Kidney (tissue), 14 donors: ENCODE results near the gene TRAPPC6A. TPM values are rescaled to one million over a fixed set of nuclear protein-coding genes. Genes with fewer than 3 reads are reported as not detected.

Experiments
- DNase-seq, 5 donors: peaks; one replicate each; pipeline ENCODE4 v3.0.0-alpha.2; 2013 to 2020
- FAIRE-seq: peaks from 2 replicates; lab custom pipeline; 2012; peaks lifted over from hg19 to GRCh38; lab: Jason Lieb, UNC
- H3K27ac ChIP-seq, 2 donors: one replicate each; pipeline ENCODE4 v1.7.0; 2013; ENCODE audit warnings: low read depth in 2 of 2, low read length in 2 of 2, inconsistent platforms in 1 of 2
- H3K27me3 ChIP-seq: one replicate; pipeline ENCODE4 v1.7.1; 2013; ENCODE audit warnings: low read length, inconsistent platforms; ENCODE audit not compliant: control insufficient read depth, insufficient read depth
- H3K36me3 ChIP-seq, 3 donors: one replicate each; pipeline versions ENCODE4 v1.7.0 to v1.7.1; 2013; ENCODE audit warnings: low read length in 3 of 3, control low read depth in 1 of 3, inconsistent platforms in 1 of 3; ENCODE audit not compliant: insufficient read depth in 3 of 3, control insufficient read depth in 2 of 3
- H3K4me1 ChIP-seq, 3 donors: one replicate each; pipeline versions ENCODE4 v1.7.0 to v1.7.1; 2013; ENCODE audit warnings: low read length in 3 of 3, inconsistent platforms in 1 of 3, low read depth in 1 of 3; ENCODE audit not compliant: control insufficient read depth in 2 of 3, insufficient read depth in 2 of 3
- H3K4me3 ChIP-seq, 3 donors: one replicate each; pipeline versions ENCODE4 v1.7.0 to v1.8.1; 2013; ENCODE audit warnings: low read length in 3 of 3, control low read depth in 1 of 3, inconsistent platforms in 1 of 3
- H3K9ac ChIP-seq, 3 donors: one replicate each; pipeline versions ENCODE4 v1.7.0 to v1.7.1; 2013; ENCODE audit warnings: low read length in 3 of 3, control low read depth in 1 of 3, inconsistent platforms in 1 of 3
- H3K9me3 ChIP-seq, 3 donors: one replicate each; pipeline versions ENCODE4 v1.7.0 to v1.7.1; 2013; ENCODE audit warnings: low read length in 3 of 3, control low read depth in 1 of 3, inconsistent platforms in 1 of 3; ENCODE audit not compliant: control insufficient read depth in 2 of 3, insufficient read depth in 1 of 3
- intact Hi-C: fragments of 100-400 bp; cut with DNase I; formaldehyde crosslinking; loops from one replicate; pipeline ENCODE4 v1.11.1; 2022
- polyA plus RNA-seq: library from polyadenylated mRNA; stranded (reverse); fragments of 350-450 nt; fragmentation: Illumina TruSeq; extraction: RNeasy Lipid Tissue Mini Kit (QIAGEN cat#74804); gene quantifications from one replicate; pipeline ENCODE4 v1.2.3, GENCODE V29; 2014; ENCODE audit warnings: low read depth, low replicate concordance; ENCODE audit not compliant: insufficient read depth
- total RNA-seq: library from RNA; stranded (reverse); fragmentation: NEBNext Ultra II Directional; extraction: Animal tissue kit (Norgen Biotek cat#: 25700); gene quantifications from one replicate; pipeline ENCODE4 v1.2.1, GENCODE V29; 2021
- TF ChIP-seq, protein P1 (sequence below): IDR thresholded peaks from 3 replicates; pipeline ENCODE4 v1.5.1; 2012; ENCODE audit warnings: mild to moderate bottlenecking, moderate library complexity, borderline replicate concordance; ENCODE audit not compliant: insufficient read depth; ENCODE audit errors: extremely low read depth
- donor health status: control.
- donor health status: control.
- donor health status: control.
- donor health status: control.
- donor health status: control.
- donor health status: DM: yes; HTN: yes; CAD: no.
- donor health status: Normal renal cell carcinoma (clear cell type).

The TRAPPC6A gene
- total and polyA plus RNA-seq, 2 donors from 2014 or later = 37.2 to 123 TPM

DNA sequence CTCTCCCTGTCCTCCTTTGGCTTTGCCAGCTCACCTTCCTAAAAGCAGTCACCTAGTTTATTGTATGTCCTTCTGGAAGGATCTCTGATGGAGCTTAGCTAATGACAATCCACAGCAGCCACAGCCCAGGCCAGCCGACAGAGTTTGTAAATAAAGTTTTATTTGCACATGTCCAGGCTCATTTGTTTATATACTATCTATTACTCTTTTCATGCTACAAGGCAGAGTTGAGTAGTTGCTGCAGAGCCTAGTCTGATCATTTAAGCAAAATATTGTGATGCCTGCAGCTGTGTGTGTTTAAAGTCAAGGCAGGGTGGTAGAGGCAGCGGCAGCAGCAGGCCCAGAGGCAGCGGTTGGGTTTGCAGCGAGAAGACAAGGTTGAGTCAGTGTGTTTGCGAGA is 49.9 kb downstream of the TRAPPC6A start:
- DNase-seq (no peak), FAIRE-seq (no peak)
- H3K4me1 ChIP-seq = peaks cover 0 to 15% (median 9%) of the 10 kb centered on the region in 3 donors
- H3K27ac ChIP-seq = no peak overlapping the region
- H3K36me3 ChIP-seq = no peaks in the 10 kb centered on the region
- no peaks in the 10 kb centered on the region for H3K27me3 ChIP-seq
- TF ChIP-seq, protein P1, sequence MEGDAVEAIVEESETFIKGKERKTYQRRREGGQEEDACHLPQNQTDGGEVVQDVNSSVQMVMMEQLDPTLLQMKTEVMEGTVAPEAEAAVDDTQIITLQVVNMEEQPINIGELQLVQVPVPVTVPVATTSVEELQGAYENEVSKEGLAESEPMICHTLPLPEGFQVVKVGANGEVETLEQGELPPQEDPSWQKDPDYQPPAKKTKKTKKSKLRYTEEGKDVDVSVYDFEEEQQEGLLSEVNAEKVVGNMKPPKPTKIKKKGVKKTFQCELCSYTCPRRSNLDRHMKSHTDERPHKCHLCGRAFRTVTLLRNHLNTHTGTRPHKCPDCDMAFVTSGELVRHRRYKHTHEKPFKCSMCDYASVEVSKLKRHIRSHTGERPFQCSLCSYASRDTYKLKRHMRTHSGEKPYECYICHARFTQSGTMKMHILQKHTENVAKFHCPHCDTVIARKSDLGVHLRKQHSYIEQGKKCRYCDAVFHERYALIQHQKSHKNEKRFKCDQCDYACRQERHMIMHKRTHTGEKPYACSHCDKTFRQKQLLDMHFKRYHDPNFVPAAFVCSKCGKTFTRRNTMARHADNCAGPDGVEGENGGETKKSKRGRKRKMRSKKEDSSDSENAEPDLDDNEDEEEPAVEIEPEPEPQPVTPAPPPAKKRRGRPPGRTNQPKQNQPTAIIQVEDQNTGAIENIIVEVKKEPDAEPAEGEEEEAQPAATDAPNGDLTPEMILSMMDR = no peak
- no peak overlapping the region for H3K4me3 ChIP-seq
- intact Hi-C loops = no loop called here
- no peaks in the 10 kb centered on the region for H3K9me3 ChIP-seq
- H3K9ac ChIP-seq = no peak overlapping the region

DNA sequence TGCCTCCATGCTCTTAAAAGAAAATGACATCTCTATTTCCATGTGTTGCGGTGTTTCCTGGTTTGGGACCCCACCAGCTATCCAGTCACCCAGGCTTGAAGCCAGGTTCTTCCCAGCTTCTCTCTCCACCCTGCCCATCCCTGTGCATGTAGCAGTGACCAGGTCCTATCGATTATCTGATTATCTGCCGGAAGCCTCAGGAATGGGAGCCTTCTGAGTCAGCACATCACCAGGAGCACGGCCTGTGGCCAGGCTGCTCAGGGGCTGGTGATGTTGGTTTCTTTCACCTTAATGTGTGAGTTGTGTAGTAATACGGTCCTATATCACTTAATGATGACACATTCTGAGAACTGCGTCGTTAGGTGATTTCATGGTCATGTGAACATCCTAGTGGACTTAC is 51.4 kb downstream of the TRAPPC6A start:
- intact Hi-C loops = no loop called here
- no peak overlapping the region for H3K4me3 ChIP-seq
- peaks cover 0 to 20% (median 13%) of the 10 kb centered on the region in 3 donors for H3K4me1 ChIP-seq
- no peaks in the 10 kb centered on the region for H3K27me3 ChIP-seq
- no peak for DNase-seq
- H3K27ac ChIP-seq = no peak overlapping the region
- H3K9ac ChIP-seq = no peak overlapping the region
- no peak for FAIRE-seq
- H3K36me3 ChIP-seq = no peaks in the 10 kb centered on the region
- TF ChIP-seq, protein P1 = no peak
- H3K9me3 ChIP-seq = no peaks in the 10 kb centered on the region

DNA sequence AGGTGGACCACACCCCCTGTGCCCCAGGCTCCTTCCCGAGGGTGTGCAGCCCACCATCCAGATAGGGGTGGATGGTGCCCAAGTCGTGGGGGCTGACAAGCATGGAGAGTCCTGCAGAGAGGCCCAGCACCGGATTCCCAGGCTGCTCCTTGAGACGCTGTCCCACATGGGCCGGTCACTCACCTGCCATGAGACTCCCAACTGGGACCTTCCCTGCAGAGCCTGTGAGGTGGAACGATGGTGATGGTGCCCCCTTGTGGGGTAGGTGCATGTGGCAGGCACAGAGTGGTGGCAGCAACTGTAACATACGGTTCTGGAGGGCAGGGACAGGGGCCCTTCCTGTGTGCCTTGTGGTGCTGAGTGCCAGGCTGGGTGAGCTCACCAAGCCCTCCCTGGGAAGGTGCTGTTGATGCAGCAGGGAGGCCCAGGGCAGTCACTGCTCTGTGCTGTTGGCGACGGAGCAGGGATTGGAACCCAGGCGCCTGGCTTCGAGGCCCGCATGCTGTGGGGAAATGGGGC is 52.0 kb downstream of the TRAPPC6A start:
- intact Hi-C loops = no loop called here
- Histone ChIP-seq H3K27me3 (no peaks in the 10 kb centered on the region), H3K9me3 (no peaks in the 10 kb centered on the region), H3K27ac (no peak overlapping the region), H3K4me1 (peaks cover 0 to 20% (median 13%) of the 10 kb centered on the region in 3 donors), H3K9ac (no peak overlapping the region), H3K36me3 (no peaks in the 10 kb centered on the region), H3K4me3 (no peak overlapping the region)
- DNase-seq (peak in 4 of 5 donors; percentile 73 to 76 (median 74)), FAIRE-seq (no peak)
- TF ChIP-seq, protein P1 = peak; percentile 60

DNA sequence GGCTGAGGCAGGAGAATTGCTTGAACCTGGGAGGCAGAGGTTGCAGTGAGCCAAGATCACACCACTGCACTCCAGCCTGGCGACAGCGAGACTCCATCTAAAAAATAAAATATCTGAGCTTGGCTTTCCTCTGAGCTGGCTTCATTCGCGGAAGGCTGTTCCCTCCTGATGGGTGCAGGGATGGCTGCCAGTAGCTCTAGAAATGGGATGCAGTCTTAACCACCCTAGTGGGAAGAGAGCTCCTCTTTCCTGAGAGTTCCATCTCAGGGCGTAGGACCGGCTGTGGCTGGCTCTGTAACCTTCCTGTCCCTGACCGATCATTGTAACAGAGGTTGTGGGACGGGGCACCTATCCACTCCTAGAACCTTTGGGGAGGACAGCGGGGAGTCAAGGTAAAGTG is 52.7 kb downstream of the TRAPPC6A start:
- Histone ChIP-seq H3K27me3 (no peaks in the 10 kb centered on the region), H3K9ac (no peak overlapping the region), H3K4me1 (peaks cover 0 to 19% (median 8%) of the 10 kb centered on the region in 3 donors), H3K36me3 (no peaks in the 10 kb centered on the region), H3K9me3 (no peaks in the 10 kb centered on the region), H3K4me3 (no peak overlapping the region), H3K27ac (no peak overlapping the region)
- no peak for FAIRE-seq
- no peak for DNase-seq
- intact Hi-C loops = no loop called here
- TF ChIP-seq, protein P1 = no peak
